ENCODE results near the gene OR4E1.

GRCh38 chr14:21675566-21675965 lies 1.9 kb upstream of the OR4E1 start:
- TF ChIP-seq, protein P1, sequence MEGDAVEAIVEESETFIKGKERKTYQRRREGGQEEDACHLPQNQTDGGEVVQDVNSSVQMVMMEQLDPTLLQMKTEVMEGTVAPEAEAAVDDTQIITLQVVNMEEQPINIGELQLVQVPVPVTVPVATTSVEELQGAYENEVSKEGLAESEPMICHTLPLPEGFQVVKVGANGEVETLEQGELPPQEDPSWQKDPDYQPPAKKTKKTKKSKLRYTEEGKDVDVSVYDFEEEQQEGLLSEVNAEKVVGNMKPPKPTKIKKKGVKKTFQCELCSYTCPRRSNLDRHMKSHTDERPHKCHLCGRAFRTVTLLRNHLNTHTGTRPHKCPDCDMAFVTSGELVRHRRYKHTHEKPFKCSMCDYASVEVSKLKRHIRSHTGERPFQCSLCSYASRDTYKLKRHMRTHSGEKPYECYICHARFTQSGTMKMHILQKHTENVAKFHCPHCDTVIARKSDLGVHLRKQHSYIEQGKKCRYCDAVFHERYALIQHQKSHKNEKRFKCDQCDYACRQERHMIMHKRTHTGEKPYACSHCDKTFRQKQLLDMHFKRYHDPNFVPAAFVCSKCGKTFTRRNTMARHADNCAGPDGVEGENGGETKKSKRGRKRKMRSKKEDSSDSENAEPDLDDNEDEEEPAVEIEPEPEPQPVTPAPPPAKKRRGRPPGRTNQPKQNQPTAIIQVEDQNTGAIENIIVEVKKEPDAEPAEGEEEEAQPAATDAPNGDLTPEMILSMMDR (IDR thresholded peaks at IDR 0.05) = no peak
- no peak for TF ChIP-seq POLR2AphosphoS5 (IDR thresholded peaks at IDR 0.05)

Data from breast epithelium (tissue), 3 donors.